Measurements from ENCODE around the gene SLC1A3. TPM values are rescaled to one million over a fixed set of nuclear protein-coding genes. Genes with fewer than 3 reads are reported as not detected.

Gene SLC1A3
- total RNA-seq, 1 donor from 2014 or later, result 8.5 TPM

- H3K27me3 ChIP-seq, result no peaks in the 10 kb centered on the region
- H3K4me3 Mint-ChIP-seq, result no peak overlapping the region
- peaks cover 22% of the 10 kb centered on the region for H3K36me3 Mint-ChIP-seq
- H3K9me3 ChIP-seq (ENCODE audit: low read depth), result no peaks in the 10 kb centered on the region
- no peaks in the 10 kb centered on the region for H3K79me2 ChIP-seq (ENCODE audit: low read depth)
- no peak overlapping the region for H3K27ac ChIP-seq
- DNase-seq (ENCODE audit: low spot score), result no peak
- peak overlapping the region; percentile 55 for H3K27ac Mint-ChIP-seq
- H3K4me1 ChIP-seq, result no peaks in the 10 kb centered on the region
- no peak overlapping the region for H2AFZ ChIP-seq (replicated peaks)
- TF ChIP-seq EZH2 (IDR thresholded peaks at IDR 0.05) (no peak), CTCF (IDR thresholded peaks at IDR 0.05) (no peak), EZH2phosphoT487 (IDR thresholded peaks at IDR 0.05) (no peak)
- no peaks in the 10 kb centered on the region for H3K36me3 ChIP-seq
- H3K9ac ChIP-seq, result no peak overlapping the region
- no peaks in the 10 kb centered on the region for H3K4me1 Mint-ChIP-seq
- H3K27me3 Mint-ChIP-seq (ENCODE audit: insufficient read depth, low read depth), result peaks cover 3% of the 10 kb centered on the region
- no peak overlapping the region for H3K4me2 ChIP-seq
- H3K9me3 Mint-ChIP-seq, result no peaks in the 10 kb centered on the region
- no peak overlapping the region for H3K4me3 ChIP-seq
- no peaks in the 10 kb centered on the region for H4K20me1 ChIP-seq (ENCODE audit: low read depth)
- no peaks in the 10 kb centered on the region for H3F3A ChIP-seq (ENCODE audit: low read depth)
Measured at GRCh38 chr5:36635721-36636390, 29.4 kb downstream of the SLC1A3 start.

GRCh38 chr5:36637101-36637500, 30.7 kb downstream of the SLC1A3 start:
- Histone ChIP-seq H3K27ac (no peak overlapping the region), H3K79me2 (ENCODE audit: low read depth) (no peaks in the 10 kb centered on the region), H4K20me1 (ENCODE audit: low read depth) (no peaks in the 10 kb centered on the region), H3K9me3 (ENCODE audit: low read depth) (no peaks in the 10 kb centered on the region), H3K36me3 (no peaks in the 10 kb centered on the region), H3K4me1 (no peaks in the 10 kb centered on the region), H3K4me2 (no peak overlapping the region), H3F3A (ENCODE audit: low read depth) (no peaks in the 10 kb centered on the region), H2AFZ (replicated peaks) (no peak overlapping the region), H3K9ac (no peak overlapping the region), H3K4me3 (no peak overlapping the region), H3K27me3 (no peaks in the 10 kb centered on the region)
- Mint-ChIP-seq H3K27me3 (ENCODE audit: insufficient read depth, low read depth) (peaks cover 4% of the 10 kb centered on the region), H3K36me3 (peaks cover 17% of the 10 kb centered on the region), H3K4me1 (no peaks in the 10 kb centered on the region), H3K4me3 (no peak overlapping the region), H3K27ac (no peak overlapping the region), H3K9me3 (no peaks in the 10 kb centered on the region)
- TF ChIP-seq CTCF (IDR thresholded peaks at IDR 0.05) (no peak), EZH2phosphoT487 (IDR thresholded peaks at IDR 0.05) (no peak), EZH2 (IDR thresholded peaks at IDR 0.05) (no peak)
- no peak for DNase-seq (ENCODE audit: low spot score)

GRCh38 chr5:36637516-36637915, 31.1 kb downstream of the SLC1A3 start:
- Histone ChIP-seq H3K9me3 (ENCODE audit: low read depth) (no peaks in the 10 kb centered on the region), H4K20me1 (ENCODE audit: low read depth) (no peaks in the 10 kb centered on the region), H3K9ac (no peak overlapping the region), H3F3A (ENCODE audit: low read depth) (no peaks in the 10 kb centered on the region), H3K4me3 (no peak overlapping the region), H3K27me3 (no peaks in the 10 kb centered on the region), H3K36me3 (no peaks in the 10 kb centered on the region), H3K27ac (no peak overlapping the region), H3K4me2 (no peak overlapping the region), H3K79me2 (ENCODE audit: low read depth) (no peaks in the 10 kb centered on the region), H3K4me1 (no peaks in the 10 kb centered on the region), H2AFZ (replicated peaks) (no peak overlapping the region)
- Mint-ChIP-seq H3K9me3 (no peaks in the 10 kb centered on the region), H3K4me3 (no peak overlapping the region), H3K4me1 (no peaks in the 10 kb centered on the region), H3K36me3 (peaks cover 18% of the 10 kb centered on the region), H3K27me3 (ENCODE audit: insufficient read depth, low read depth) (peaks cover 4% of the 10 kb centered on the region), H3K27ac (no peak overlapping the region)
- TF ChIP-seq CTCF (IDR thresholded peaks at IDR 0.05), result no peak
- TF ChIP-seq EZH2phosphoT487 (IDR thresholded peaks at IDR 0.05), result no peak
- TF ChIP-seq EZH2 (IDR thresholded peaks at IDR 0.05), result no peak
- no peak for DNase-seq (ENCODE audit: low spot score)
